ENCODE measurements around the gene CPA3.

CPA3 gene

GRCh38 chr3:148861277-148861869, 3.7 kb upstream of the CPA3 start:
- DNase-seq (ENCODE audit: low spot score) = peak; percentile 50

GRCh38 chr3:148863297-148863696, 1.8 kb upstream of the CPA3 start:
- no peak for DNase-seq (ENCODE audit: low spot score)

- no peak for DNase-seq (ENCODE audit: low spot score)
These were observed 1.3 kb upstream of the CPA3 start for GRCh38 chr3:148863814-148864213.

- DNase-seq (ENCODE audit: low spot score) = no peak
These were observed 1.2 kb downstream of the CPA3 start for GRCh38 chr3:148866261-148866660.

- no peak for DNase-seq (ENCODE audit: low spot score)
These were observed 8.3 kb downstream of the CPA3 start for GRCh38 chr3:148873270-148873927.

GRCh38 chr3:148873977-148874376, 8.9 kb downstream of the CPA3 start:
- DNase-seq (ENCODE audit: low spot score) = no peak

- DNase-seq (ENCODE audit: low spot score) = no peak
These were observed 13.0 kb downstream of the CPA3 start for GRCh38 chr3:148878095-148878494.

GRCh38 chr3:148879256-148879655, 14.2 kb downstream of the CPA3 start:
- no peak for DNase-seq (ENCODE audit: low spot score)

- peak; percentile 43 for DNase-seq (ENCODE audit: low spot score)
These were observed 15.6 kb downstream of the CPA3 start for GRCh38 chr3:148880681-148881080.

GRCh38 chr3:148881286-148881685, 16.2 kb downstream of the CPA3 start:
- no peak for DNase-seq (ENCODE audit: low spot score)

- DNase-seq (ENCODE audit: low spot score) = no peak
These were observed 17.2 kb downstream of the CPA3 start for GRCh38 chr3:148882288-148882687.

- DNase-seq (ENCODE audit: low spot score) = no peak
These were observed 18.1 kb downstream of the CPA3 start for GRCh38 chr3:148883163-148883562.

GRCh38 chr3:148884261-148884660, 19.2 kb downstream of the CPA3 start:
- no peak for DNase-seq (ENCODE audit: low spot score)

- DNase-seq (ENCODE audit: low spot score) = no peak
These were observed 24.7 kb downstream of the CPA3 start for GRCh38 chr3:148889828-148890227.

- DNase-seq (ENCODE audit: low spot score) = no peak
These were observed 31.0 kb downstream of the CPA3 start for GRCh38 chr3:148896062-148896461.

- DNase-seq (ENCODE audit: low spot score) = no peak
These were observed 37.1 kb downstream of the CPA3 start for GRCh38 chr3:148901987-148902791.

- DNase-seq (ENCODE audit: low spot score) = no peak
These were observed 37.9 kb downstream of the CPA3 start for GRCh38 chr3:148903022-148903442.

- DNase-seq (ENCODE audit: low spot score) = no peak
These were observed 38.8 kb downstream of the CPA3 start for GRCh38 chr3:148903941-148904340.

- DNase-seq (ENCODE audit: low spot score) = no peak
These were observed 41.6 kb downstream of the CPA3 start for GRCh38 chr3:148906667-148907066.

- no peak for DNase-seq (ENCODE audit: low spot score)
These were observed 46.1 kb downstream of the CPA3 start for GRCh38 chr3:148911173-148911572.

- no peak for DNase-seq (ENCODE audit: low spot score)
These were observed 46.5 kb downstream of the CPA3 start for GRCh38 chr3:148911592-148911991.

GRCh38 chr3:148914936-148915690, 50.0 kb downstream of the CPA3 start:
- no peak for DNase-seq (ENCODE audit: low spot score)
